Activated CD8-positive, alpha-beta memory T cell treated with anti-CD3 and anti-CD28 coated beads, Interleukin-2, amount 50 U/mL, for 24 hours (primary cell): ENCODE results near the gene NTN1.
"Not testable (repeated sequence)": the region's sequence is repeated elsewhere in the genome, so short reads cannot be mapped to it uniquely, and the experiment has no call there.

Experiments
- DNase-seq: peaks from one replicate; pipeline ENCODE4 v3.0.0-alpha.2; 2020; ENCODE audit errors: extremely low read depth

NTN1 gene

GRCh38 chr17:9123594-9124553 is 102.6 kb downstream of the NTN1 start:
- DNase-seq: no peak

- DNase-seq: no peak
Observed at GRCh38 chr17:9124554-9124935, 103.2 kb downstream of the NTN1 start.

- DNase-seq: no peak
Observed at GRCh38 chr17:9125722-9126121, 104.4 kb downstream of the NTN1 start.

- no peak for DNase-seq
Observed at GRCh38 chr17:9127340-9127739, 106.0 kb downstream of the NTN1 start.

GRCh38 chr17:9131371-9131770 is 110.1 kb downstream of the NTN1 start:
- DNase-seq: no peak

- DNase-seq: no peak
Observed at GRCh38 chr17:9132291-9132690, 111.0 kb downstream of the NTN1 start.

GRCh38 chr17:9132944-9133610 is 111.8 kb downstream of the NTN1 start:
- DNase-seq: no peak

- DNase-seq: no peak
Observed at GRCh38 chr17:9138161-9138717, 116.9 kb downstream of the NTN1 start.

GRCh38 chr17:9139695-9140094 is 118.4 kb downstream of the NTN1 start:
- DNase-seq: no peak

- no peak for DNase-seq
Observed at GRCh38 chr17:9140550-9141424, 119.5 kb downstream of the NTN1 start.

- DNase-seq: no peak
Observed at GRCh38 chr17:9141425-9141753, 120.1 kb downstream of the NTN1 start.

GRCh38 chr17:9142772-9143494 is 121.6 kb downstream of the NTN1 start:
- DNase-seq: no peak

GRCh38 chr17:9144502-9145249 is 123.4 kb downstream of the NTN1 start:
- no peak for DNase-seq

- no peak for DNase-seq
Observed at GRCh38 chr17:9146064-9146463, 124.8 kb downstream of the NTN1 start.

- no peak for DNase-seq
Observed at GRCh38 chr17:9148905-9149525, 127.7 kb downstream of the NTN1 start.

- DNase-seq: no peak
Observed at GRCh38 chr17:9150446-9151090, 129.3 kb downstream of the NTN1 start.

- DNase-seq: no peak
Observed at GRCh38 chr17:9151091-9151490, 129.8 kb downstream of the NTN1 start.

GRCh38 chr17:9151740-9152139 is 130.4 kb downstream of the NTN1 start:
- not testable (repeated sequence) for DNase-seq
